DMS153 (cell line): Measurements from ENCODE around the gene ELL.

Experiments used
- DNase-seq: peaks from one replicate; lab custom pipeline; 2025; lab: John Stamatoyannopoulos, UW

Gene ELL

DNA sequence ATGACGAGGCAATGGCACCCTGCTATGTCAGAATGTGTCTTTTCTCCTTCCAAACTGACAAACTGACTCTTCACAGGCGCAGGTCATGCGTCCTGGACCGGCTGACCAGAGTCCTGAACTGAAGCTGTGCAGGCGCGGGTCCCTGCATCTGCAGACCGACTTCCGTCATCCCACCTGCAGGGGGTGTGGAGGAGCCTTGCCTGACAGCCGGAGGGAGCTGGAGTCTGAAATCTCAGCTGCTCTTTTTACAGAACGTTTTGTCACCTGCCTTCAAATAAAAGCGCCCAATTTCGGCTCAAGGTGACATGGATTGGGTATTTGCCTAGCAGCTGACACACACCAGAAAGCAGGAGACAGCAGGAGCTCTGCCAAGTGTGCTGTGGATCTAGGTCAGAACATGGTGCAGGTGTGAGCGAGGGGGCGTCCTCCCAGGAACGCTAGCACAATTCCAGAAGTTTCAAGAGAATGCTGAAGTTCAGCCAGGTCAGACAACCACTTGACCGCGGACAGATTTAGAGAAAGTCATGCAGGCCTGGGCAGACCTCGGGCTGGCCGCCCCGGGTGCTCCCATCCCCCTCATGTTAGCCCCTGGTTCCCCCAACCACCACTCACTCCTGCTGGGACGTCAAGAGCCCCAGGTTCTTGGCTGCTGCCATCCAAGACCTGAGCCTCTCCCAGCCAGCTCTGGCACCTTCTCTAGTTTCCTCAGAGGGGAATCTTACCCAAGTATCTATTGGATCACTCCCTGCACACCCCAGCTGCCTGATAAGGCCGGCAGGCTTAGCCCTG is 32.8 kb downstream of the ELL start:
- DNase-seq = no peak

DNA sequence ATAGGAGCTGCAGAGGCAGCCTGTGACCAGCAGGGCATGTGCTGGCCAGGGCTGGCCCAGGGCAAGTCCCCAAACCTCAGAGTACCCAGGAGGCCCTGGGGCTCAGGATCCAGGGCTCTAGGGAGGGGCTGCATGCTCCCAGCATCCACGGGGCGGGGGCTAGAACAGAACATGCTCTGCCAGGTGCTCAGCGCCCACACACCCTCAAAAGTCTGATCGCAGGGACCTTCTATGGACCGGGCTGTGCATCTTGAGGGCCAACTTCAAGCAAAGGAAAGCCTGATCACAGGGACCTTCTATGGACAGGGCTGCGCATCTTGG is 33.5 kb downstream of the ELL start:
- no peak for DNase-seq

DNA sequence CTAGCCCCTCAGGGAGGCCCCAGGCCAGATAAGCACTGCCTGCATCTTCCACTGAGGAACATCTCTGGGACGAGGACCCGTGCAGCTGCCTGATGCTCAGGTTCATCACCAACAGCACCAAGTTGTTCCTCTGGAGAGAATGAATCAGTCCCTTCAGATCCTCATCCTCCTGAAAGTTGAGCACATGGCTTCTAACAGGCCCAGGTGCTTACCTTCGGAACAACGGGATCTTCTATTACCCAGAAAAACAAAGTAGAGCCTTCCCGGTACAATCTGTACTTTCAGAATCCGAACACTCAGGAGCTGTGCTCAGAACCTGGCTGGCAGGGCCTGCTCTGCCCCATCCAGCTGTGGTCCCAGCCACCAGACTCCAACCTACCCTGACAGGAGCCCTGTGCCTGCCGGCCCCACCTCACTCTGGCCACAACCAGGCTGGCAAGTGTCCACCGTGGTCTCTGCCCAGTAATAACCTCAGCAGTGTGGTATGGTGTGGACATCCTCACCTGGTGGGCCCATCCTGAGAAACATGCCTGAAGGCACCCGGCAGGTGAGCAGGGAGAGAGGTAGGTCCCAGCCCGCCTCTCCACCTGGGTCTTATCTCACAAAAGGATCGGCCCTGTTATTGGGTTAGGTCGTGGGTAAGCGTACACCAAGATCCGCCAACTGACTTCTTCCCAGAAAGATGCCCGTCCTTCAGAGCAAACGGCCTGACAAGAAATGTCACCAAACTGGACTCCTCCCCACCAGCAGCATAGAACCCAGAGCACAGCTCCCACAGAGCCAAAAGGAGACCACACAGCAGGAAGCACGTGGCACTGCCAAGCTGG is 34.1 kb downstream of the ELL start:
- no peak for DNase-seq

DNA sequence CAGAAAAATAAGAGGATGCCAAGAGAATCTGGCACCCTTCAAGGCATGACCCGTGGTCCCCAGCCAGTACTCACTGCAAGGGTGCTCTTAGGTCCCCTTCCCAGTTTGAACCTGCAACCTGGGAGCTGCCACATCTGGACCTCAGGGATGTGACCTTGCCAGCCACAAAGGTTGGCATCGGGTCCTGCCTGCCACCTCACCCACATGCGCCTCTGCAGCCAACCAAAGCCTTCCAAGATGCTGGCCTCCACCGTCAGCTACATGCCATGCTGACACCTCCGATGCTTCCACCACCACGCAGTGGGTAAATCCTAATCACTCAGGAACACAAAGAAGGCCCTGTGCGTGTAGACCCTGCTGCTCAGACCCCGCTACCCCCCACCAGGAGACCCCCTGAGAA is 35.1 kb downstream of the ELL start:
- no peak for DNase-seq

DNA sequence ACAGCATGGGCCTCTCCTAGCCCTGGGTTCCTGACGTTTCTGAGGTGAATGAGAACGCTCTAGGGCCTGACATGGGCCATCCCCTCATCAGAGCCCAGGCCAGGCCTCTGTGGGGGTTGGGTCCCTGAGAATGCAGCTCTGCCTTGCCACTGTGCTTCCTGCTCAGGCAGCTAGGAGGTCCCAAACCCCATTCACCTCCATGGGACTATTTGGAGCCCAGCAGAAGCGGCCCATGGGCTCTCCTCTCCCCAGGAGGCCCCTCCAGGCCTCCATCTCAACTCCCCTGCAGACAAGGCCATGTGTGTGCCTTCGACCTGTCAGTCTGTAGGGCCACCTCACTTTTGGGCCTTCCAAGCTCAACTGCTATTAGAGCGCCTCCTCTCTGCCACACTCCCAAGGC is 36.9 kb downstream of the ELL start:
- DNase-seq = no peak

DNA sequence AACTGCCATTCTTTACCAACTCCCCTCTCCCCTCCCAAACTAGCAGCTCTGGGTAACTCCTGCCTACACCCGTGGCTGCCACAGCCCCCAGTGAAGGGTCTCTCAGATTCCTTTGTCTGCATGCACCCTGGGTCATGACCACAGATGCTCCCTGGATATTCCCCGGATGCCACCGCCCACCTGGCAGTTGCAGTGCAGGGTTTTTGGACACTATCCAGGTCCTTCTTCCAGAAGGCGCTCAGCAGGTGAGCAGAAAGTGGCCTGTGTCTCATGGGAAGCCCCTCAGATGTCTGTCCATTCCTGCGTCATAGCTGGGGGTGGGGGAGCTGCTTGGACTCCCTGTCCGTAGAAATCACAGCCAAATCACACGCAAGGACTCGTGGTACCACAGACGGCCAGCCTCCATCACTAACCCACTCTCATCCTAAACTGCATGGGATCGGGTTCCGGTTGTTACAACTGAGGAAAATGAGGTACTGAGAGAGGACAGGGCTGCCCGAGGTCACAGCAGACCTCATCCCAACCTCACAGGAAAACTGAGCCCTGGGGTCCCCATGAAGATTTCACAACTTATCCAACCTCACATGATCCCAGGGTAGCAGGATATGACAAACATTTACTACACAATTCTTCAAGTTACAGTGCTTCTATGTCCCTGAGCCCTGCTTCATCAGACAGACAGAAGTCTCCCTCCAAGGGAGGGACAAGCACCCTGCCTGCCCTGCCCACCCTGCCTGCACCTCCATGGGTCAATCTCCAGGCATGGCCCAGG is 38.6 kb downstream of the ELL start:
- peak; percentile 43 for DNase-seq

DNA sequence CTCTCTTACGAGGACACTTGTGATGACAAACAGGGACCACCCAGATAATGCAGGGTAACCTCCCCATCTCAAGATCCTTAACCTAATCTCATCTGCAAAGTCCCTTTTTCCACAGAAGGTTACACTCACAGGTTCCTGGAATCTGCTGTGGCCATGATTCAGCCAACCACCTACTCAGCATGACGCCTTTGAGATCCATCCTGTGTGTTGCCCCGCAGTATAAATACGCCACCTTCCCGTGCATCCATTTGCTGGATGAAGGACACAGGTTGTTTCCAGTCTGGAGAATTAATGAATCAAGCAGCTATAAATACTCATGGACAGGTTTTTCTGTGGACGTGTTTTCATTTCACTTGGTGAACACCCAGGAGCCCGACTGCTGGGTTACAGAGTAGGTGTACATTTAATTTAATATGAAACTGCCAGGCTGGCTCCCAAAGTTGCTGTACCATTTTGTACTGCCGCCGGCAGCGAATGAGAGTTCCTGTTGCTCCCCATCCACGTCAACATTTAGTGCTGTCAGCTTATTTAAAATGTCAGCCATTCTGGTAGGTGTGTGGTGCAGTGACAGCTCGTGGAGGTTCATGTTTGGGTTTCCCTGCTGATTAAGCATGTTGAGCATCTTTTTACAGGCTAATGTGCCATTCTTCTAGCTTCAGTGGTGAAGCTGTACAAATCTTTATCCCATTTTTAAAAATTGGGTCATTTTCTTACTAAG is 40.2 kb downstream of the ELL start:
- DNase-seq = no peak

DNA sequence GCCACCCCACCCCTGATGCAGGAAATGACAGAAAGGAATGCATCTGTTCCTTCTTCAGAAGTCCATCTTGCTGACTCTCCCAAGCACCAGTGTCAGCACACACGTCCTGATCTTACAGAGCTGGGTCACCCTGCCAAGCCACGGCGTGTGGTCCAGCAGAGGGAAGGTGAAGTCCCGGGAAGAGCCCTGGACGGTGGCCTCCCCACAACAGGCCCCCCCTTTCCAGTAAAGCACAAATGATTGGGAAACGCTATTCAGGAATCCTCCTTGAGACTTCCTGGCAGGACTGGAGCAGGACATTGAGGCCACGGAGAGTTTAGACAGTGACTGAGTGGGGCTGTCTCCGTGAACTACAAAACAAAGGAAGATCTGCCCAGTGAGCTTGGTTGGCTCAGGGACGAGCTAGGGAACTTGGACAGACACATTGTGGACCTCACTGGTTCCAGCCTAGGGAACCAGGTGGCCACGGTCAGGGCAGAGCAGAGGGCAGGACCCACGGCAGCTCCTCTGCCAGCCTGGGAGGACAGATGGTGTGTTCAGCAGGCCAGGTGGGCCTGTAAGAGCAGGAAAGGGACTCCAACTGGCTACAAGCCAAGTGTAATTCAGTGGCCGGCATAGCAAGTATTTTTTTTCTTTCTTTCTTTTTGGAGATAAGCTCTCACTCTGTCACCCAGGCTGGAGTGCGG is 41.7 kb downstream of the ELL start:
- DNase-seq = no peak

DNA sequence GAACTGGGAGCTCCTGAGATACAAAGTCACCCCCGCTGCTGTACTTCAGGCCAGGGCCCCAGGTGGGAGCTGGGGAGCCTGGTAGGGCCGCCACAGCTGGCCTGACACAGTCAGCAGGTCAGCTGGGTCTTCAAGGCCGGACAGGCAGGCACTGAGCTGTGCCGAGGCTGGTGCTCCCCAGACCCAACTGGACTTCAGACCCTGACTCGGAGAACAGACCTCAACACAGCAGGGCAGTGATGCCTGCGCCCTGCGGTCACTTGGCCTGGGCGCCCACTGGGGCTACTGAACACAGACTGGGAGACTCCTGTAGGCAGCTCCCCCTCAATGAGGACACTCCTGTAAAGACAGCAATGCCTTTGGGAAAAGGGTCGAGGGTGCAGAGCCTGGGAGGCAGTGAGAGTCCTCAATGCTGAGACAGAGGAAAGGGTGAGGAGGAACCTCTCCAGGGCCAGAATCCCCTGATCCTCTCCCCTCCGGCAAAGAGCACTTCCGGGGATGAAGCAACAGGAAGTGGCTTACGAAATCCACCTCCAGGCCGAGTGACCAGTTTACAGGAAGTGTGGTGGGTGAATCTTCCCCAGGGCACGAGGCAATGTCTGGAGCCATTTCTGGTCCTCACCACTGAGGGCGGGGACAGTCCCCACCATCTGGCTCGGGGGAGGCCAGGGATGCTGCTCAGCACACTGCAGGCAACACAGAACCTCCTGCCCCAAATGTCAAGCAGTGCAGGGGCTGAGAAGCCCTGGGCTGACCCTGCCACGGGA is 43.1 kb downstream of the ELL start:
- peak; percentile 64 for DNase-seq

DNA sequence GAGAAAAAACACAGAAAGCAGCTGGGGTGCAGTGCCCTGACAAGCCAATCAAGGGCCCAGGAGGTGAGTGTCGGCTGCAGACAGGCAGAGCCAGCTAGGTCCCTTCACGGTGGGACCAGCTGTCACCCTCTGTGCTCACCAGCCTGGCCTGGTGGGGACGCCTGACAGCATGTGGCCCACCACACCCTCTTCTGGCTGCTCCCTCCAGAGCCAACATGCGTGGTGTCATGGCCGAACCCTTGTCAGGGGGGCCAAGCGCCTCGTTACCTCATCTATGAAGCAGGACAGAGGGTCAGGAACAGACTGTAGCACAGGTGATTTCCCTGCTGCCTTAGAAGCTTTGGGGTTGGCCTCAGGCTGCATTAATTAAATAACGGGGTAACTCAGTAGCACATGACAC is 43.9 kb downstream of the ELL start:
- DNase-seq = no peak

DNA sequence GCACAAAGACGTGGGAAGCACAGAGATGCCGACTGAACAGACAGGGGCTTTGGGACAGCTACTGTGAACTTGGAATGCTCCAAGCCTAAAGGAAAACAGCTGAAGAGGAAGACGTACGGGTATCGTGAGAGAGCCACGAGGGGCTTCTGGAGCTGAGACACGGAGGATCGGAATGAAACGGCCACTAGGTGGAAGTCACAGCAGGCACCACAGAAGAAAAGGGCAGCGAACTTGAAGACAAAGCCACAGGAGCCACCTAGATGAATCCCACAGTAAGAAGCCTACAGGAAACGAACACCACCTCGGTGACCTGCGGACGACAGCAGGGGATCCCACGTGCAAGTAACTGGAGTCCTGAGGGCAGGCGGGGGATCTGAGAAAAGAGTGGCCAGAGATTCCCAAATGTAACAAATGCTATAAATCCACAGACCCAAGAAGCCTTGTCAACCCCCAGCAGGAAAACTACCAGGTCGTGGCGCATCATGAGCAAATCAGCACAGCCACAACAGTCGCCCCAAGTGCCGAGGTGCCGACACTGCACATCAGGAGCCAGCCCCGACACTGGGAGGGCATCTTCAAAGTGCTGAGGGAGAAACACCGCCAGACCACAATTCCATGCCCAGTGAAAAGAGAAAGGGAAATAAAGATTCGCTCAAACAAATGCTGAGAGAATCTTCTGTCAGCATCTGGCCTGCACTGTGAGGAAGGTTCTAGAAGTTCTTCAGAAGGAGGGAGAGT is 44.7 kb downstream of the ELL start:
- no peak for DNase-seq

DNA sequence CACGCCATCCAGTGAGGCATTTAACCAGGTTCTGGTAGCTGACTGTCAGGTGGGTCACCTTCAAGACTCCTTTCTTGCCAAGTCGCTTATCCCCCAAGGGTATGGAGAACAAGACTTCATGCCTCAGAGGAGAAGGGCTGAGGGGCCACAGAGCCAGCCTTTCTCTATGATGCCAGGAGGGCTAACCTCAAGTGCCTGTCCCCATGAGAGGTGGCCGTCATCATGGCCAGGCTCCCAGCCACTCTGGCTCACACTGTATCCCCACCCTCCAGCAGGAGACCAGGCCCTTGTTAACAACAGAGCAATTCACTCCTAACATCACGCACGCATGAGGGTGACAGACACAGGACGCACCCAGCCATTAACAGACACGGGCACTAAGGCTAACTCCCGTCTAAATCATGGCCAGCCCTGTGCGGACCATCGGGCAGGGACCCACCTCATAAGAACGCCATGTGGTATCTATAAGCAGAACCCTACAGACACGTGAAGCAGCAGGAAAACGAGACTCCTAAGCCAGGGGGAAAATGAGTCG is 45.3 kb downstream of the ELL start:
- DNase-seq = no peak

DNA sequence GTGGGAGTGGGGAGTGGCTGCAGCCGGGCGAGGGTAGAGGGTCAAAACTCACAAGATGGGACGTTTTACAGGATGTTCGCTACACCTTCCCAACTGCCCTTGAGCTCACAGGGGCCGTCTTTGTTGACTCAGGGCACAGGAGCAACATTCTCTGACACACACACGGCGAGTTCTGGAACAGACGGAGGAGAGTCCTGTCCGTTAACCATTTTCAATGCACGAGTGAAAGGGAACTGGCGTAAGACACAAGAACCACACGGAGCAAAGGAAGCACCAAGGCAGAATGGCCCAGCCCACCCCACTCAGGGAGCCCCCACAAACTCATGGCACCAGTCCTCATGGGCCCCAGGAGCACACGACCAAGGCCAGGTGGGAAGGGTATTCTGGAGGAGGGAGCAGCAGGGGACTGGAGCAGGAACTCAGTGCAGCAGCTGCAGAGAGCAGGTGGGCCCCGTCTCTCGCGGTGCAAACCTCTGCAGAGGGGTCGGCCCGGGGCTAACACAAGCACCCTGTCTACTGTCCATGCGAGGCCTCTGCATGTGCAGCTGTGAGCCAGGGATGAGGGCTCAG is 46.0 kb downstream of the ELL start:
- no peak for DNase-seq

DNA sequence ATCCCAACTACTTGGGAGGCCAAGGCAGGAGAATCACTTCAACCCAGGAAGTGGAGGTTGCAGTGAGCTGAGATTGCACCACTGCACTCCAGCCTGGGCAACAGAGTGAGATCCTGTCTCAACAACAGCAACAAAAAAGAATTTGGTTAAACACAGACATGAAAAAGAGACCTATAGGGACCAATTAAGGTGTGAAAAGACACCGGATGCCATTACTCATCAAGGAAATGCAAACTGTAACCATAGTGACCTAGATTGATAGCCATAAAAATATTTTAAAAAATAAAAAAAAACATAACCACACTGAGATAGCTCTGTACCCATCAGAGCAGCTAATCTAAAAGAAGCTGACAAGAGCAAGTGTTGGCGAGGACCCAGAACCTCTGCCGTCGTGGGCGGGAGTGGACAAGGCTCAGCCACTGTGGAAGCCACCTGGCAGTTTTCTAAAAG is 46.8 kb downstream of the ELL start:
- DNase-seq = no peak

DNA sequence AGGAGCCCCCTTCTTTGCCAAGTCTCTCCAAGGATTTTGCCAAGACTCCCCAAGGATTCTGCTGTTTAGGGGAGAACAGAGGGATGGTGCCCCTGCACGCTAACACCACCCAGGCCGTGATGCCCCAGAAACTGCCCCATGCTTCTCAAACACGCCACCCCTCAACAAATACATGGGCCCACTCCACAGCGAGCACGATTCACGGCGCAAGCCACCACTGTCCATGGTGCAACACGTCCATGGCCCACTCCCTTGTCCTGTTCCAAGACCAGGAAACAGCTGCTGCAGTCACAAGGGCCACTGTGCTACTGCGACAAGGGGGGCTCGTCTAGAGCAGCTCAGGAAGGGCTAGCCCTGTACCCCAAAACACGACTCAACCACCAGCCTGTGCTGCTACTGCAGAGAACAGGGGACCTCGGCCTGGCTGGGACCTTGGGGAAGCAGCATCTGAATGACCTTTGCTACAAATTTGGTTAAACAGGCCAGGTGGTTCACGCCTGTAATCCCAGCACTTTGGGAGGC is 47.4 kb downstream of the ELL start:
- DNase-seq = no peak

DNA sequence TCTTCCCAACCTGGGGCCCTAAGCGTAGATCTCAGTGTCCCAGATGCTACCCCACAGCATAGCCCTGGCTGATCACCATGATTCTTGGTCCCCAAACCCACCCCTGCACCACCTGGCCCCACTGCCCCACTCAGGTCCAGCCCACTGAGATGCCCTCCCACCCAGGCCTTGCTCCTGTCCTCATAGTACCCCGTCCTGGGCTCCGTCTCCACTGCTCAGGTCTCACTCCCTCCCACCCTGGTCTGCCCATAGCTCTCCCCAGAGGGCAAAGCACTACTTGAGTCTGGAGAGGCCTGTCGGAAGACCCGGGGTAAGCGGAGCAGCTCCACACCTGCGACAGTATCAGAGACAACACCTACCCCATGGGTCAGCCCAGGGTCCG is 48.2 kb downstream of the ELL start:
- DNase-seq = no peak

DNA sequence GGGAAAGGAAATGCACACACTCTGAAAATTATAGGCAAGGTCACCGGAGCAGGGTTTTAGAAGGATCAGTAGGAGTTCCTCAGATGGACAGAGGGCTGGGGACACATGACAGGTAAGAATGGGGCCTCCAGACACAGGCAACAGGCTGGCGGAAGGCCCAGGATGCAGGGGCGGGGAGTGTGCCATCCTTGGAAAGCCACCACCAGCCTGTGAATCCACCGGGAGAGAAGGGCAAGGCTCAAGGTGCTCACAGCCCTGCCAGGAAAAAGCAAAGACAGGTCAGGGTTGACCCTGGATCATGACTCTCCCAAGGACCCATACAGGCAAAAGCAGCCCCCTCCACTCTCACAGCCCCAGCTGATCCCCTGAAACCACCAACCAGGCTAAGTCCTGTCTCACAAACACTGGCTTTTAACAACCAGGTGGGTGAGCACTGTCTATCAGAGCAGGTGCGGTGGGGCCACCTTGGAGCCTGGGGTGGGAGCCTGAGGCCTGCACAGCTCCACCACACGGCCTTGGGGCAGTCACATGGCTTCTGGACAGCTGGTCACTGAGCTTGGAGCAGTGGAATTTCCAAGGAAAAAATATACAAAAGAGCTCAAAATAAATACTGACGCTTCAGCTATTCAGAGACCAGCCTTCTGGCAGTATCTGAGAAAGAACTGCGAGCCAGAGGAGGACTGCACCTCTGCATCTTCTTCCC is 48.7 kb downstream of the ELL start:
- DNase-seq = no peak

DNA sequence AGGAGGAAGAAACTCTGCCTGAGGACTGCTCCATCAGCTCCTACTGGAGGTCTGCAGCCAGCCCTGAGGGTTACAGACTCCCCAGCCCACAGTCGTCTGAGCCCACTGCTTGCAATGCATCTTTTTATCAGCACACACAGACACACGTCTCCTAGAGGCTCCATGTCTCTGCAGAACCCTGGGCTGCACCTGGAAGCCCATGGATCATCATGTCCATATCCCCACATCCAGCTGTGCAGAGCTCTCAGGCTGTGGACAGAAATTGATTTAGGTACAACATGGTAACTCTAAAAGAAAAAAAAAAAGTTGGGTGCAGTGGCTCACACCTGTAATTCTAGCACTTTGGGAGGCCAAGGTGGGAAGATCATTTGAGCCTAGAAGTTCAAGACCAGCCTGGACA is 51.1 kb downstream of the ELL start:
- DNase-seq = no peak
